NOMO-1 (cell line): Measurements from ENCODE around the gene ROBO1.
"Not testable (repeated sequence)": the region's sequence is repeated elsewhere in the genome, so short reads cannot be mapped to it uniquely, and the experiment has no call there.

Experiments used
- DNase-seq, 2 experiments: peaks; one replicate each; lab custom pipeline; 2025; ENCODE audit not compliant: unreplicated experiment in 2 of 2; lab: John Stamatoyannopoulos, UW

The ROBO1 gene

GRCh38 chr3:79767905-79768267 lies at the start of gene ROBO1:
ROBO1 (minus strand) TSS chr3:79767998.
- DNase-seq: no peak

- DNase-seq: no peak
Observed at GRCh38 chr3:79817224-79817623, 49.4 kb upstream of the ROBO1 start.

GRCh38 chr3:79815478-79815877 lies 47.7 kb upstream of the ROBO1 start:
- no peak for DNase-seq

- no peak for DNase-seq
Observed at GRCh38 chr3:79810581-79810980, 42.8 kb upstream of the ROBO1 start.

GRCh38 chr3:79810092-79810491 lies 42.3 kb upstream of the ROBO1 start:
- no peak for DNase-seq

GRCh38 chr3:79809106-79809505 lies 41.3 kb upstream of the ROBO1 start:
- DNase-seq: no peak

- DNase-seq: no peak
Observed at GRCh38 chr3:79808515-79808914, 40.7 kb upstream of the ROBO1 start.

GRCh38 chr3:79790177-79790576 lies 22.4 kb upstream of the ROBO1 start:
- DNase-seq: not testable (repeated sequence)

GRCh38 chr3:79773291-79773690 lies 5.5 kb upstream of the ROBO1 start:
- no peak for DNase-seq

GRCh38 chr3:79769229-79769628 lies 1.4 kb upstream of the ROBO1 start:
- DNase-seq: no peak

GRCh38 chr3:79767194-79767904 lies 449 bp downstream of the ROBO1 start:
- DNase-seq: no peak

- DNase-seq: no peak
Observed at GRCh38 chr3:79766496-79767193, 1.2 kb downstream of the ROBO1 start.

- DNase-seq: no peak
Observed at GRCh38 chr3:79765911-79766310, 1.9 kb downstream of the ROBO1 start.

GRCh38 chr3:79761441-79761840 lies 6.4 kb downstream of the ROBO1 start:
- DNase-seq: no peak

GRCh38 chr3:79751703-79752102 lies 16.1 kb downstream of the ROBO1 start:
- no peak for DNase-seq

- DNase-seq: no peak
Observed at GRCh38 chr3:79737530-79737929, 30.3 kb downstream of the ROBO1 start.

GRCh38 chr3:79729096-79729495 lies 38.7 kb downstream of the ROBO1 start:
- DNase-seq: no peak

GRCh38 chr3:79726786-79727185 lies 41.0 kb downstream of the ROBO1 start:
- DNase-seq: no peak

- DNase-seq: no peak
Observed at GRCh38 chr3:79724206-79724605, 43.6 kb downstream of the ROBO1 start.

- no peak for DNase-seq
Observed at GRCh38 chr3:79690072-79690471, 77.7 kb downstream of the ROBO1 start.

GRCh38 chr3:79685108-79685507 lies 82.7 kb downstream of the ROBO1 start:
- no peak for DNase-seq

- no peak for DNase-seq
Observed at GRCh38 chr3:79684041-79684440, 83.8 kb downstream of the ROBO1 start.
